HEK293T (cell line): ENCODE measurements around the gene SHD.

Experiments used
- CTCF ChIA-PET: fragments of 350-600 bp; formaldehyde crosslinking; extraction: SDS; loops from one replicate; lab custom pipeline; 2021; ENCODE audit warnings: antibody characterized with exemption, inconsistent platforms; lab: Yijun Ruan, JAX
- POLR2A ChIA-PET: fragments of 350-600 bp; formaldehyde crosslinking; extraction: SDS; loops from one replicate; lab custom pipeline; 2020; ENCODE audit warnings: antibody characterized with exemption, inconsistent platforms; lab: Yijun Ruan, JAX
- DNase-seq: peaks from one replicate; pipeline ENCODE4 v3.0.0; 2012; ENCODE audit warnings: mixed read lengths; ENCODE audit errors: extremely low spot score
- ARNT ChIP-seq: fragments of 450-650 bp; IDR thresholded peaks from 2 replicates; pipeline ENCODE4 v1.6.1; 2017; ENCODE audit warnings: mild to moderate bottlenecking
- BHLHE40 ChIP-seq: fragments of 450-650 bp; IDR thresholded peaks from 2 replicates; pipeline ENCODE4 v1.6.1; 2016; ENCODE audit warnings: mild to moderate bottlenecking, moderate library complexity, borderline replicate concordance
- CTBP1 ChIP-seq: fragments of 450-650 bp; IDR thresholded peaks from 2 replicates; pipeline ENCODE4 v1.6.1; 2016; ENCODE audit warnings: borderline replicate concordance
- ELF4 ChIP-seq: fragments of 450-650 bp; IDR thresholded peaks from 2 replicates; pipeline ENCODE4 v1.6.1; 2017; ENCODE audit warnings: antibody characterized with exemption
- FOXA1 ChIP-seq: fragments of 450-650 bp; IDR thresholded peaks from 2 replicates; pipeline ENCODE4 v1.6.1; 2016; ENCODE audit warnings: mild to moderate bottlenecking
- FOXK2 ChIP-seq: fragments of 450-650 bp; IDR thresholded peaks from 2 replicates; pipeline ENCODE4 v1.6.1; 2016; ENCODE audit warnings: mild to moderate bottlenecking
- FOXM1 ChIP-seq: fragments of 450-650 bp; IDR thresholded peaks from 2 replicates; pipeline ENCODE4 v1.6.1; 2017; ENCODE audit warnings: mild to moderate bottlenecking, borderline replicate concordance
- HDGF ChIP-seq: fragments of 450-650 bp; IDR thresholded peaks from 2 replicates; pipeline ENCODE4 v1.6.1; 2017; ENCODE audit warnings: antibody characterized with exemption, borderline replicate concordance
- L3MBTL2 ChIP-seq: fragments of 450-650 bp; conservative IDR thresholded peaks from 2 replicates; pipeline ENCODE4 v1.6.1; 2016; ENCODE audit warnings: mild to moderate bottlenecking
- LEF1 ChIP-seq: fragments of 450-650 bp; IDR thresholded peaks from 2 replicates; pipeline ENCODE4 v1.6.1; 2017; ENCODE audit warnings: mild to moderate bottlenecking, borderline replicate concordance
- NFRKB ChIP-seq: fragments of 450-650 bp; IDR thresholded peaks from 2 replicates; pipeline ENCODE4 v1.6.1; 2016; ENCODE audit warnings: mild to moderate bottlenecking, moderate library complexity
- SP1 ChIP-seq: fragments of 450-650 bp; IDR thresholded peaks from 2 replicates; pipeline ENCODE4 v1.6.1; 2017
- SUZ12 ChIP-seq: fragments of 450-650 bp; IDR thresholded peaks from 2 replicates; pipeline ENCODE4 v1.6.1; 2016; ENCODE audit warnings: mild to moderate bottlenecking
- TARDBP ChIP-seq: fragments of 450-650 bp; IDR thresholded peaks from 2 replicates; pipeline ENCODE4 v1.6.1; 2016
- ZNF384 ChIP-seq: fragments of 450-650 bp; IDR thresholded peaks from 2 replicates; pipeline ENCODE4 v1.6.1; 2016
- TF ChIP-seq, protein P1 (sequence below): fragments of 450-650 bp; IDR thresholded peaks from 2 replicates; pipeline ENCODE4 v1.6.1; 2016

The SHD gene

DNA sequence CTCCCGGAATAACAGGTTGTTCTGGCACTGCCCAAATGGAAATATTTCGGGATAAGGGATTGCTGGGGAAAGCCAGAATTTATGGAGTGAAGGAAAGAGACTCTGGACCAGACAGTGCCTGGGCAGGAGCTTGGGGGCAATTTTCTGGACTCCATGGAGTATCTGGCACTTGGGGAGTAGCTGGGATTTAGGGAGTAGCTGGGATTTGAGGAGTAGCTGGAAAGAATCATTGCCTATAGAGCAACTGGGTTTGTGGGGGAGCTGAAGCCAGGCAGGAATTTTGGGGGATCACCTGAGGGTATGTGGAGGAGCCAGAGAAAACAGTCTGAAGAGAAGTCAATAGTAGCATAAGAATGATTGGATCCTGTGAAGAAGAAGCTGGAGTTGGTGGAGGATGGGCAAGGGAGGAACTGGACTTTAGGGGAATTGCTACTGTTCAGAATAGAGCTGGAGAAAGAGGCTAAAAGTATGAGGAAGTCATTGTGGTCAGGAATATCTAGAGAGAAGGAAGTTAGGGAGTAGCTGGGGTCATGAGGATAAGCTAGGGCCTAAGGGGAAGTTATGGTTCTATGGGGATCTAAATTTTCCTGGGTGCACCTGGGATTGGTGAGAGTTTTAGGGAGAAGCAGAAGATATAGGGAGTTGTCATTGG, 40.1 kb downstream of the SHD start:
- DNase-seq, result no peak
- POLR2A ChIA-PET, result interaction anchor here (0.7 to 5.1 kb wide), 4 partner anchors 9 to 1522 kb away, joined by 3 to 34 read pairs (median 3); partner anchors contain the start of gene MPND
- CTCF ChIA-PET, result no interaction called here
- TF ChIP-seq L3MBTL2 (no peak), HDGF (no peak), ELF4 (no peak), ARNT (no peak), ZNF384 (no peak), SUZ12 (no peak), TARDBP (no peak), CTBP1 (no peak), BHLHE40 (no peak), LEF1 (no peak), FOXA1 (no peak), FOXK2 (no peak), SP1 (no peak), NFRKB (no peak), FOXM1 (no peak)
- TF ChIP-seq, protein P1, sequence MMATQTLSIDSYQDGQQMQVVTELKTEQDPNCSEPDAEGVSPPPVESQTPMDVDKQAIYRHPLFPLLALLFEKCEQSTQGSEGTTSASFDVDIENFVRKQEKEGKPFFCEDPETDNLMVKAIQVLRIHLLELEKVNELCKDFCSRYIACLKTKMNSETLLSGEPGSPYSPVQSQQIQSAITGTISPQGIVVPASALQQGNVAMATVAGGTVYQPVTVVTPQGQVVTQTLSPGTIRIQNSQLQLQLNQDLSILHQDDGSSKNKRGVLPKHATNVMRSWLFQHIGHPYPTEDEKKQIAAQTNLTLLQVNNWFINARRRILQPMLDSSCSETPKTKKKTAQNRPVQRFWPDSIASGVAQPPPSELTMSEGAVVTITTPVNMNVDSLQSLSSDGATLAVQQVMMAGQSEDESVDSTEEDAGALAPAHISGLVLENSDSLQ, result no peak

DNA sequence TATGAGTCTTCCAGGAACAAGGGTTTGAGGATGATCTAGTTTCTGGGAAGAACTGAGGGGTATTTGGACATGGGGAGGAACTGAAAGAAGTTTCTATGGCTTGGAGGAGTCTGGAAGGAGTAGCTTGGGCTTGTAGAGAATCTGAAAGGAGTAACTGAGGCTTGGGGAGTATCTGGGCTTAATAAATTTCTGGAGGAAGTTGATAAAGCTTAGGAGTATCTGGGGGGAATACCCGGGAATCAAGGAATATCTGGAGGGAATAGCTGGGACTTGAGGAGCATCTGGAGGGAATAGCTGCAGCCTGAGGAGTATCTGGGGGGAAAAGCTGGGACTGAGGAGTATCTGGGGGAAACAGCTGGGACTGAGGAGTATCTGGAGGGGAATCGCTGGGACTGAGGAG, 41.4 kb downstream of the SHD start:
- POLR2A ChIA-PET, result interaction anchor here (1.4 to 5.1 kb wide), 2 partner anchors 8 to 23 kb away, joined by 3 to 34 read pairs; partner anchors contain the start of gene MPND
- CTCF ChIA-PET, result interaction anchor here (0.6 kb wide), 1 partner anchor 119 kb away, joined by 3 read pairs; no protein-coding TSS in a partner anchor
- no peak for TF ChIP-seq HDGF
- no peak for TF ChIP-seq L3MBTL2
- no peak for TF ChIP-seq FOXK2
- no peak for TF ChIP-seq SP1
- no peak for TF ChIP-seq ARNT
- no peak for TF ChIP-seq FOXM1
- TF ChIP-seq, protein P1, result no peak
- TF ChIP-seq SUZ12, result no peak
- no peak for TF ChIP-seq NFRKB
- no peak for TF ChIP-seq FOXA1
- TF ChIP-seq BHLHE40, result no peak
- no peak for TF ChIP-seq ELF4
- TF ChIP-seq CTBP1, result no peak
- no peak for DNase-seq

DNA sequence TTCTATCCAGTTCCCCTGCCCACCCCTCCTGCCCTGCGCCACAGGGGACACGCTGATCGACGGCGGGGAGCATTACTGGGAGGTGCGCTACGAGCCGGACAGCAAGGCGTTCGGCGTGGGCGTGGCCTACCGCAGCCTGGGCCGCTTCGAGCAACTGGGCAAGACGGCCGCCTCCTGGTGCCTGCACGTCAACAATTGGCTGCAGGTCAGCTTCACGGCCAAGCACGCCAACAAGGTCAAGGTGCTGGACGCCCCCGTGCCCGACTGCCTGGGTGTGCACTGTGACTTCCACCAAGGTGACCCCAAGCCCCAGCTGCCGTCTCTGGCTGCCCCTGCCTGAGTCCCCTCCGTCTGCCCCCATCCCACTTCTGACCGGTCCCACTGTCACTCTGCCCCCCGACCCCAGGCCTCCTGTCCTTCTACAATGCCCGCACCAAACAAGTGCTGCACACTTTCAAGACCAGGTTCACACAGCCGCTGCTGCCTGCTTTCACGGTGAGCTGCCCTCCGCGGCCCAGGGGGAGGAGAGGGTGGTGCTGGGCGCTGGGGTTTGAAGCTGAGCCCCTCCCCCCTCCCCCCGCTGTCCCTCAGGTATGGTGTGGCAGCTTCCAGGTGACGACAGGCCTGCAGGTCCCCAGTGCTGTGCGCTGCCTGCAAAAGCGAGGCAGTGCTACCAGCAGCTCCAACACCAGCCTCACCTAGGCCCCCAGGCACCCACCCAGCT, 44.0 kb downstream of the SHD start:
- TF ChIP-seq, protein P1, result no peak
- TF ChIP-seq BHLHE40 (no peak), FOXA1 (no peak), L3MBTL2 (no peak), ARNT (no peak), ELF4 (no peak), SP1 (no peak)
- DNase-seq, result no peak
- POLR2A ChIA-PET, result interaction anchor here (5.1 kb wide), 1 partner anchor 20 kb away, joined by 34 read pairs; the partner anchor contains the start of gene MPND
- CTCF ChIA-PET, result no interaction called here

DNA sequence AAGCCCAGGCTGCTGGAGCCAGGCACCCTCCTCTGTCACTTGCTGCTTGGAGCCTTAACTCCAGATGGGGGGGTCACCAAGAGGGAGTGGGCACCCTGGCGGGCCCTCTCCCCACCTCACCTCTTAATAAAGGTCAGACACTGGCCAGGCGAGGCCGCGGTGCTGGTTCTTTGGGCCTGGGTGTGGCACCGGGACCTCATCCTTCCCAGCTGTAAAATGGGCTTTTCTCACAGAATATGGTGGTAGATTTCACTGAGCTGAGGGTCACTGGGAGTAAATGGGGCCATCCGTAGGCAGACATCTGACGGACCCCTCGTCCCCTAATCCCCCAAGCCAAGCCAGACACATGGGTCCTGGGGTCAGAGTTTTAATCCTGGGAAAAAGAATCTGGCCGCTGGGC, 44.6 kb downstream of the SHD start:
- ChIA-PET CTCF (no interaction called here), POLR2A (interaction anchor here (5.1 kb wide), 1 partner anchor 19 kb away, joined by 34 read pairs; the partner anchor contains the start of gene MPND)
- DNase-seq, result no peak
- TF ChIP-seq ZNF384 (no peak), ARNT (no peak), FOXK2 (no peak), L3MBTL2 (no peak), ELF4 (no peak), NFRKB (no peak), LEF1 (no peak), TARDBP (no peak), HDGF (no peak), FOXA1 (no peak), SUZ12 (no peak), FOXM1 (no peak), BHLHE40 (no peak), CTBP1 (no peak), SP1 (no peak)
- TF ChIP-seq, protein P1, result no peak

DNA sequence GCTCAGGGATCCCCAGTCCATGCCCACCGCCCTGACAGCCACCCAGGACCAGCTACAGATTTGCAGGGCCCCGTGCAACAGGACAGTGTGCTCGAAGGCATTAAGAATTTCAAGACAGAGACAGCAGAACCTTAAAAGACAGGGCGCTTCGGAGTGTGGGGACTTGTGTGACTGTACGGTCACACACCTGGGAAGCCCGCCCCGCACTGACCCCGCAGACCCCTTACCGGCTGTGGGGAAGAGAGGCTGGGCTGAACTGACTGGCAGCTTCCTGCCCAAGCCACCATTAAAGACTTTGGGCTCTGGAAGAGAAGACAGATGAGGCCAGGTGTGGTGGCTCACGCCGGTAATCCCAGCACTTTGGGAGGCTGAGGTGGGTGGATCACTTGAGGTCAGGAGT, 45.2 kb downstream of the SHD start:
- DNase-seq, result no peak
- ChIA-PET POLR2A (interaction anchor here (1.5 kb wide), 1 partner anchor 18 kb away, joined by 7 read pairs; no protein-coding TSS in a partner anchor), CTCF (interaction anchor here (1.1 kb wide), 1 partner anchor 57 kb away, joined by 3 read pairs; no protein-coding TSS in a partner anchor)
- no peak for TF ChIP-seq SUZ12
- TF ChIP-seq FOXA1, result no peak
- no peak for TF ChIP-seq SP1
- TF ChIP-seq LEF1, result no peak
- no peak for TF ChIP-seq ARNT
- no peak for TF ChIP-seq L3MBTL2
- no peak for TF ChIP-seq ZNF384
- TF ChIP-seq HDGF, result no peak
- TF ChIP-seq, protein P1, result no peak
- no peak for TF ChIP-seq TARDBP
- TF ChIP-seq CTBP1, result no peak
- no peak for TF ChIP-seq BHLHE40
- no peak for TF ChIP-seq FOXM1
